ENCODE measurements around the gene CLCNKB.
"Not testable (repeated sequence)": the region's sequence is repeated elsewhere in the genome, so short reads cannot be mapped to it uniquely, and the experiment has no call there.

The CLCNKB gene

GRCh38 chr1:16047791-16048475, 4.4 kb downstream of the CLCNKB start:
- Histone ChIP-seq H3K4me3 (ENCODE audit: low read depth, low read length) (no peak overlapping the region), H3K36me3 (no peaks in the 10 kb centered on the region), H3K27ac (no peak overlapping the region), H3K27me3 (ENCODE audit: insufficient read depth, low read depth, severe bottlenecking) (no peaks in the 10 kb centered on the region), H3K9me3 (ENCODE audit: severe bottlenecking) (no peaks in the 10 kb centered on the region)
- no peak for TF ChIP-seq CTCF (IDR thresholded peaks at IDR 0.05; ENCODE audit: low read depth, low read length)
- DNase-seq: no peak

GRCh38 chr1:16048573-16049189, 5.1 kb downstream of the CLCNKB start:
- no peaks in the 10 kb centered on the region for H3K36me3 ChIP-seq
- no peaks in the 10 kb centered on the region for H3K9me3 ChIP-seq (ENCODE audit: severe bottlenecking)
- H3K27ac ChIP-seq: no peak overlapping the region
- H3K27me3 ChIP-seq (ENCODE audit: insufficient read depth, low read depth, severe bottlenecking): no peaks in the 10 kb centered on the region
- TF ChIP-seq CTCF (IDR thresholded peaks at IDR 0.05; ENCODE audit: low read depth, low read length): no peak
- DNase-seq: peak; percentile 60
- no peak overlapping the region for H3K4me3 ChIP-seq (ENCODE audit: low read depth, low read length)

- Histone ChIP-seq H3K4me3 (ENCODE audit: low read depth, low read length) (no peak overlapping the region), H3K9me3 (ENCODE audit: severe bottlenecking) (no peaks in the 10 kb centered on the region), H3K27me3 (ENCODE audit: insufficient read depth, low read depth, severe bottlenecking) (no peaks in the 10 kb centered on the region), H3K27ac (no peak overlapping the region), H3K36me3 (no peaks in the 10 kb centered on the region)
- TF ChIP-seq CTCF (IDR thresholded peaks at IDR 0.05; ENCODE audit: low read depth, low read length): no peak
- no peak for DNase-seq
Measured at GRCh38 chr1:16050328-16050727, 6.7 kb downstream of the CLCNKB start.

GRCh38 chr1:16051039-16051438, 7.5 kb downstream of the CLCNKB start:
- Histone ChIP-seq H3K27me3 (ENCODE audit: insufficient read depth, low read depth, severe bottlenecking) (no peaks in the 10 kb centered on the region), H3K4me3 (ENCODE audit: low read depth, low read length) (no peak overlapping the region), H3K36me3 (no peaks in the 10 kb centered on the region), H3K9me3 (ENCODE audit: severe bottlenecking) (no peaks in the 10 kb centered on the region), H3K27ac (no peak overlapping the region)
- no peak for TF ChIP-seq CTCF (IDR thresholded peaks at IDR 0.05; ENCODE audit: low read depth, low read length)
- DNase-seq: no peak

GRCh38 chr1:16051949-16052348, 8.4 kb downstream of the CLCNKB start:
- H3K27ac ChIP-seq; H3K27me3 ChIP-seq (ENCODE audit: insufficient read depth, low read depth, severe bottlenecking); H3K4me3 ChIP-seq (ENCODE audit: low read depth, low read length); H3K9me3 ChIP-seq (ENCODE audit: severe bottlenecking); DNase-seq; H3K36me3 ChIP-seq: not testable (repeated sequence)

GRCh38 chr1:16053781-16054502, 10.4 kb downstream of the CLCNKB start:
- H3K4me3 ChIP-seq (ENCODE audit: low read depth, low read length): no peak overlapping the region
- no peaks in the 10 kb centered on the region for H3K9me3 ChIP-seq (ENCODE audit: severe bottlenecking)
- H3K27ac ChIP-seq: no peak overlapping the region
- H3K36me3 ChIP-seq: no peaks in the 10 kb centered on the region
- DNase-seq: no peak
- H3K27me3 ChIP-seq (ENCODE audit: insufficient read depth, low read depth, severe bottlenecking): no peaks in the 10 kb centered on the region
- TF ChIP-seq CTCF (IDR thresholded peaks at IDR 0.05; ENCODE audit: low read depth, low read length): no peak

Measured in WERI-Rb-1 (cell line).